Measurements from ENCODE around the gene DFFA. TPM values are rescaled to one million over a fixed set of nuclear protein-coding genes. Genes with fewer than 3 reads are reported as not detected.
A peak's percentile ranks its signal among the peaks of the same experiment; 100 is the strongest.

Gene DFFA
- polyA plus RNA-seq, 2 of the 4 experiments (the other 2 are of a cell fraction), result 28.5 to 31.7 TPM

DNA sequence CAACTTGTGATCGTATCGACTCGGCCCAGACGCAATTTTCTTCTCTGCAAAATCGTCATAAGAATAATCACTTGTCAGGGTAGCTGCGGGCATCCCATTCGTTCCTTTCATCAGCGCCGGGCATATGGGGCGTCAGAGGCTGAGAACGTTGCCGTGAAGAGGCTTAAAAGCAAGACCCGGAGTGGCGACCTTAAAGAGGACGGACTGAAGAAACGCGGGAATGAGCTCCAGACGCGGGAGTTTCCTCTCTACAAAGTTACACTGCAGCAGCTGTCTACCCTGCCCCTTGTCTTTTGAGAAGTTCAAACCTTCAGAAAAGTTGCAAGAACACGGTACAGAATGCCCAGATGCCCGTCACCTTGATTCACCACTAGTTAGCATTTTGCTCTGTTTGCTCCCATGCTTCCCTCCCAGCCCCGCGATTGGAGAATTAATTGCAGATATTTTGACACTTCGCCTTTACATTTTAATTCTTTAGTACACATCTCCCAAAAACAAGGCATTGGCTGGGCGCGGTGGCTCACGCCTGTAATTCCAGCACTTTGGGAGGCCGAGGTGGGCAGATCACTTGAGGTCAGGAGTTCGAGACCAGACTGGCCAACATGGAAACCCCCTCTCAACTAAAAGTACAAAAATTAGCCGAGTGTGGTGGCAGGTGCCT lies 41.1 kb downstream of the DFFA start:
- 40% methylated on average over 21 of the region's 30 CpGs for WGBS (ENCODE audit: missing lambda C conversion rate)
- FAIRE-seq (no peak), DNase-seq (ENCODE audit: low read depth in 1 of 2, low spot score in 1 of 2) (no peak), ATAC-seq (peak in 1 of 2 experiments; percentile 9; a peak in 3 of 6 replicates)
- no peaks in the 10 kb centered on the region for H3K9me3 ChIP-seq
- peak overlapping the region; percentile 87 for H3K4me2 ChIP-seq
- peak overlapping the region; percentile 87 for H3K4me3 ChIP-seq
- peaks cover 18% of the 10 kb centered on the region for H3K4me1 ChIP-seq
- ChIA-PET POLR2A (interaction anchor here (0.8 to 1.6 kb wide), 3 partner anchors 33 to 63 kb away, joined by 3 to 6 read pairs (median 3); partner anchors contain the start of gene PGD), CTCF (interaction anchor here (0.7 to 6.6 kb wide), 14 partner anchors 8 to 237 kb away, joined by 3 to 63 read pairs (median 6); partner anchors contain the start of gene CORT)
- H3K27ac ChIP-seq, result peak overlapping the region; percentile 87 to 97
- TF ChIP-seq ZNF302 (CRISPR knock-in tag; IDR thresholded peaks at IDR 0.05) (no peak), FOSB (CRISPR knock-in tag; IDR thresholded peaks at IDR 0.05) (no peak), CEBPB (IDR thresholded peaks at IDR 0.05) (no peak), RAD21 (conservative IDR thresholded peaks at IDR 0.05 in 1 of 2, IDR thresholded peaks at IDR 0.05 in 1 of 2) (no peak), MAX (IDR thresholded peaks at IDR 0.05) (no peak), E2F6 (IDR thresholded peaks at IDR 0.05; ENCODE audit: borderline replicate concordance, low read depth) (no peak), HOXA7 (CRISPR knock-in tag; IDR thresholded peaks at IDR 0.05) (no peak), ELK1 (IDR thresholded peaks at IDR 0.05; ENCODE audit: low read depth, low read length) (no peak), POLR2A (IDR thresholded peaks at IDR 0.05; ENCODE audit: low read length) (no peak), CBX2 (IDR thresholded peaks at IDR 0.05; ENCODE audit: borderline replicate concordance, low read depth) (no peak), CBX8 (IDR thresholded peaks at IDR 0.05) (no peak), CHD4 (IDR thresholded peaks at IDR 0.05; ENCODE audit: borderline replicate concordance) (no peak), KDM5A (IDR thresholded peaks at IDR 0.05) (no peak), NPAS2 (CRISPR knock-in tag; IDR thresholded peaks at IDR 0.05; ENCODE audit: borderline replicate concordance) (no peak), MAZ (IDR thresholded peaks at IDR 0.05; ENCODE audit: borderline replicate concordance, low read depth, low read length) (no peak), JUN (IDR thresholded peaks at IDR 0.05) (no peak), GATA3 (IDR thresholded peaks at IDR 0.05; ENCODE audit: borderline replicate concordance) (no peak), HOXB13 (CRISPR knock-in tag; IDR thresholded peaks at IDR 0.05; ENCODE audit: low read depth) (no peak)
- TF ChIP-seq, protein P1, sequence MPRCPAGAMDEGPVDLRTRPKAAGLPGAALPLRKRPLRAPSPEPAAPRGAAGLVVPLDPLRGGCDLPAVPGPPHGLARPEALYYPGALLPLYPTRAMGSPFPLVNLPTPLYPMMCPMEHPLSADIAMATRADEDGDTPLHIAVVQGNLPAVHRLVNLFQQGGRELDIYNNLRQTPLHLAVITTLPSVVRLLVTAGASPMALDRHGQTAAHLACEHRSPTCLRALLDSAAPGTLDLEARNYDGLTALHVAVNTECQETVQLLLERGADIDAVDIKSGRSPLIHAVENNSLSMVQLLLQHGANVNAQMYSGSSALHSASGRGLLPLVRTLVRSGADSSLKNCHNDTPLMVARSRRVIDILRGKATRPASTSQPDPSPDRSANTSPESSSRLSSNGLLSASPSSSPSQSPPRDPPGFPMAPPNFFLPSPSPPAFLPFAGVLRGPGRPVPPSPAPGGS (IDR thresholded peaks at IDR 0.05), result no peak

DNA sequence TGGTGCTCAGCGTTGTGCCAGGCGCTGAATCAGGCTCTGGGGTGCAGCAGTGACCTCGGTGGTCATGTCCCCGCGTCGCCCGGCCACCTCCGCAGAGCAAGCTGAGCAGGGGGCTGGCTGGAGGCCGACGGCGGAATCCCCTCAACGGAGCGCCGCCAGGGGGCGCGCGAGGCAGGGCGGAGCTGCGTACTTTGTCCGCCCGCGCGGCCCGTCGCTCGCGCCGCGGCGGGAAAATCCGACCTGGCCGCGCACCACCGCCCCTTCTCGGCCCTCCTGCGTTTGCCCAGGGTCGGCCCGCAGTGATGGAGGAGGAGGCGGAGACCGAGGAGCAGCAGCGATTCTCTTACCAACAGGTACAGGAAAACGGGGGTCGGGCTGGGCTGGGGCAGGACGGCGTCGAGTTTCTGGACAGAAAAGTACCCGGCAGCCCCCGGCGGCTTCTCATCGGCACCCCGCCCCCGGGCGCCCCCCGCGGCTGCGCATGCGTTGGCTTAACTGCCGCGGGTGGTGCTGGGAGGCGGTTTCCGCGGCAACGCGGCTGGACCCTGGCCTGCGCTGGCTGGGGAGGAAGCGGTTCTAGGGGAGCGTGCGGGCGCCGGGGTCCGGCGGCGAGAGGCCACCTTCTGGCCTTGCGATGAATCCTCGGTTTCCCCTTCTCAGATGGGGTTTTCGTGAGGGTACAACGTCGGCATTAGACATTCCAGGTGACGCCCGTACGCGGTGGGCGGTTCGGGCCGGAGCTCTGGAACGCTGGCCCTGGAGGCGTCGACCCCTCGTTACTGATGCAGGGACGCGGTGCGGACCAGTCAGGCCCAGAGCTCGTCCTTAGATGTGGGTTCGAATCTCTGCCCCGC lies 41.9 kb downstream of the DFFA start, which contains the start of gene CENPS:
TSS of gene CENPS (plus strand) at position 218 of the 854 bp plus-strand sequence. CDS start at position 303, 85 bp downstream.
- Histone ChIP-seq H3K4me2 (peak within 1 kb of the TSS; percentile 94), H3K27ac (peak within 1 kb of the TSS; percentile 87 to 97), H3K9me3 (no peaks in the 10 kb centered on the region), H3K4me3 (peak within 1 kb of the TSS; percentile 87), H3K4me1 (peaks cover 18% of the 10 kb centered on the region)
- CTCF ChIA-PET, result interaction anchor here (0.7 to 6.6 kb wide), 31 partner anchors 9 to 815 kb away, joined by 3 to 63 read pairs (median 4); partner anchors contain the start of genes CORT, KIF1B and PGD
- POLR2A ChIA-PET, result interaction anchor here (0.6 to 1.6 kb wide), 7 partner anchors 13 to 583 kb away, joined by 3 to 7 read pairs (median 5); partner anchors contain the start of gene PGD
- DNase-seq (ENCODE audit: low read depth in 1 of 2, low spot score in 1 of 2) (peak; percentile 80 to 82), ATAC-seq (peak; percentile 83 to 86), FAIRE-seq (no peak)
- WGBS (ENCODE audit: missing lambda C conversion rate), result 1% methylated on average over 22 of the region's 95 CpGs
- TF ChIP-seq EP300 (IDR thresholded peaks at IDR 0.05) (no peak), KDM5A (IDR thresholded peaks at IDR 0.05) (peak; percentile 84), E2F6 (IDR thresholded peaks at IDR 0.05; ENCODE audit: borderline replicate concordance, low read depth) (peak; percentile 99), RAD21 (conservative IDR thresholded peaks at IDR 0.05 in 1 of 2, IDR thresholded peaks at IDR 0.05 in 1 of 2) (peak; percentile 42 to 62; a peak in 4 of 5 replicates), SMC3 (IDR thresholded peaks at IDR 0.05) (peak; percentile 85), RCOR1 (IDR thresholded peaks at IDR 0.05; ENCODE audit: low read depth, low read length) (no peak), POLR2A (IDR thresholded peaks at IDR 0.05; ENCODE audit: low read length) (peak; percentile 47), PHF8 (IDR thresholded peaks at IDR 0.05; ENCODE audit: borderline replicate concordance, low read depth) (0 out of 2 replicates have a peak, but pooled peaks have one; percentile 25), JUN (IDR thresholded peaks at IDR 0.05) (peak in 1 of 2 experiments; percentile 82; a peak in 3 of 5 replicates)
- TF ChIP-seq, protein P2, sequence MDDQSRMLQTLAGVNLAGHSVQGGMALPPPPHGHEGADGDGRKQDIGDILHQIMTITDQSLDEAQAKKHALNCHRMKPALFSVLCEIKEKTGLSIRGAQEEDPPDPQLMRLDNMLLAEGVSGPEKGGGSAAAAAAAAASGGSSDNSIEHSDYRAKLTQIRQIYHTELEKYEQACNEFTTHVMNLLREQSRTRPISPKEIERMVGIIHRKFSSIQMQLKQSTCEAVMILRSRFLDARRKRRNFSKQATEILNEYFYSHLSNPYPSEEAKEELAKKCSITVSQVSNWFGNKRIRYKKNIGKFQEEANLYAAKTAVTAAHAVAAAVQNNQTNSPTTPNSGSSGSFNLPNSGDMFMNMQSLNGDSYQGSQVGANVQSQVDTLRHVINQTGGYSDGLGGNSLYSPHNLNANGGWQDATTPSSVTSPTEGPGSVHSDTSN (IDR thresholded peaks at IDR 0.05), result peak; percentile 13; the same call in 1 of the 2 replicates
- TF ChIP-seq, protein P3, sequence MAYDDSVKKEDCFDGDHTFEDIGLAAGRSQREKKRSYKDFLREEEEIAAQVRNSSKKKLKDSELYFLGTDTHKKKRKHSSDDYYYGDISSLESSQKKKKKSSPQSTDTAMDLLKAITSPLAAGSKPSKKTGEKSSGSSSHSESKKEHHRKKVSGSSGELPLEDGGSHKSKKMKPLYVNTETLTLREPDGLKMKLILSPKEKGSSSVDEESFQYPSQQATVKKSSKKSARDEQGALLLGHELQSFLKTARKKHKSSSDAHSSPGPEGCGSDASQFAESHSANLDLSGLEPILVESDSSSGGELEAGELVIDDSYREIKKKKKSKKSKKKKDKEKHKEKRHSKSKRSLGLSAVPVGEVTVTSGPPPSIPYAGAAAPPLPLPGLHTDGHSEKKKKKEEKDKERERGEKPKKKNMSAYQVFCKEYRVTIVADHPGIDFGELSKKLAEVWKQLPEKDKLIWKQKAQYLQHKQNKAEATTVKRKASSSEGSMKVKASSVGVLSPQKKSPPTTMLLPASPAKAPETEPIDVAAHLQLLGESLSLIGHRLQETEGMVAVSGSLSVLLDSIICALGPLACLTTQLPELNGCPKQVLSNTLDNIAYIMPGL (CRISPR knock-in tag; IDR thresholded peaks at IDR 0.05; ENCODE audit: borderline replicate concordance), result peak; percentile 23; the same call in 1 of the 2 replicates

Measured in A549 (cell line).